Right cardiac atrium (tissue), 5 donors: ENCODE results near the gene DLST. TPM values are rescaled to one million over a fixed set of nuclear protein-coding genes. Genes with fewer than 3 reads are reported as not detected.

Source experiments
- ATAC-seq, 2 donors: fragments of 200-7000 bp; cut with Tn5 transposase; one replicate each; pipeline versions ENCODE4 v1.8.0 to v1.9.1; 2020; ENCODE audit warnings: moderate library complexity in 2 of 2, mild to moderate bottlenecking in 1 of 2
- DNase-seq, 3 donors: peaks; one replicate each; pipeline ENCODE4 v3.0.0-alpha.2; 2020
- H3K27ac ChIP-seq: one replicate; pipeline ENCODE4 v1.5.1; 2013; ENCODE audit warnings: mild to moderate bottlenecking, low read length, control low read depth, moderate library complexity
- H3K27me3 ChIP-seq: one replicate; pipeline ENCODE4 v1.6.1; 2013; ENCODE audit not compliant: control insufficient read depth, insufficient read depth
- H3K4me1 ChIP-seq: one replicate; pipeline ENCODE4 v1.6.1; 2013; ENCODE audit warnings: low read length; ENCODE audit not compliant: control insufficient read depth, insufficient read depth
- H3K4me3 ChIP-seq: one replicate; pipeline ENCODE4 v1.5.1; 2013; ENCODE audit warnings: low read length, control low read depth
- H3K9me3 ChIP-seq: one replicate; pipeline ENCODE4 v1.6.1; 2013; ENCODE audit warnings: low read length; ENCODE audit not compliant: control insufficient read depth
- WGBS: extraction: QIAGEN DNeasy Blood & Tissue Kit; methylation state at CpG from one replicate; pipeline ENCODE4 v1.1.7; 2013; 5-methylcytosine and 5-hydroxymethylcytosine counted together
- intact Hi-C, 4 donors: fragments of 100-400 bp; cut with DNase I; formaldehyde crosslinking; loops; one replicate each; pipeline versions ENCODE4 v1.11.0 to v1.14.0; 2022 to 2023
- polyA plus RNA-seq: library from polyadenylated mRNA; stranded (reverse); fragments of 200-250 nt; gene quantifications from one replicate; pipeline ENCODE4 v1.2.3, GENCODE V29; 2013
- total RNA-seq, 4 donors: library from RNA; stranded (reverse); fragmentation: NEBNext Ultra II Directional; extraction: Animal tissue kit (Norgen Biotek cat#: 25700); gene quantifications; one replicate each; pipeline ENCODE4 v1.2.1, GENCODE V29; 2021
- donor health status: healthy with polysubstance abuse.
- donor health status: DM: no; HTN: yes; CAD: no.
- donor health status: DM: no; HTN: no; CAD: no.
- donor health status: DM: no; HTN: yes; CAD: no; lungs with severe emphysema.
- donor health status: DM: yes; HTN: yes; CAD: no.

DLST gene
- total and polyA plus RNA-seq, 5 donors: 87.6 to 148 (median 142) TPM

DNA sequence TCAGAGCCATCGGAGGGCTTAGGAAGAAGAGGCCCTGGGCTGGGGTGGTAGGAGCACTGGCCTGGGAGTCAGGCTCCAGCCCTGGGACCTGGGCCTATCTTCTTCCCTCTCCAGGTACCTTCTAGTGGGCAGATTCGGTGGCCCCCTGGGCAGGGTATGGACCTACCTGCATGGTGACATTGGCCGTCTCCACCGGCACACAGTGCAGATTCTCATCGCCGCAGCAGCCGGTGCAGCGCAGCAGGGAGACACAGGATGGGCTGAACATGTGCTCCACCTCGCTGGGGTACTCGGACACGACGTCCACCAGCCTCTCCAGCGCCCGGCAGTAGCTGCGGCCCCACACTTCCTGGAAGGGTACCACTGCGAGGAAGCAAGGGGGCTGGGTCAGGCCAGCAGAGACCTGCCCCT is 67.5 kb downstream of the DLST start:
- Histone ChIP-seq H3K4me3 (no peak overlapping the region), H3K27me3 (no peaks in the 10 kb centered on the region), H3K4me1 (no peaks in the 10 kb centered on the region), H3K27ac (no peak overlapping the region), H3K9me3 (no peaks in the 10 kb centered on the region)
- intact Hi-C loops: loop anchor here in 2 of 4 donors (5.0 to 10.0 kb wide), 3 partner anchors 56 to 138 kb away; partner anchors contain the start of gene EIF2B2 (in 1 of the 2)
- ATAC-seq (no peak), DNase-seq (no peak)
- 93% methylated on average over 16 of the region's 16 CpGs for WGBS

DNA sequence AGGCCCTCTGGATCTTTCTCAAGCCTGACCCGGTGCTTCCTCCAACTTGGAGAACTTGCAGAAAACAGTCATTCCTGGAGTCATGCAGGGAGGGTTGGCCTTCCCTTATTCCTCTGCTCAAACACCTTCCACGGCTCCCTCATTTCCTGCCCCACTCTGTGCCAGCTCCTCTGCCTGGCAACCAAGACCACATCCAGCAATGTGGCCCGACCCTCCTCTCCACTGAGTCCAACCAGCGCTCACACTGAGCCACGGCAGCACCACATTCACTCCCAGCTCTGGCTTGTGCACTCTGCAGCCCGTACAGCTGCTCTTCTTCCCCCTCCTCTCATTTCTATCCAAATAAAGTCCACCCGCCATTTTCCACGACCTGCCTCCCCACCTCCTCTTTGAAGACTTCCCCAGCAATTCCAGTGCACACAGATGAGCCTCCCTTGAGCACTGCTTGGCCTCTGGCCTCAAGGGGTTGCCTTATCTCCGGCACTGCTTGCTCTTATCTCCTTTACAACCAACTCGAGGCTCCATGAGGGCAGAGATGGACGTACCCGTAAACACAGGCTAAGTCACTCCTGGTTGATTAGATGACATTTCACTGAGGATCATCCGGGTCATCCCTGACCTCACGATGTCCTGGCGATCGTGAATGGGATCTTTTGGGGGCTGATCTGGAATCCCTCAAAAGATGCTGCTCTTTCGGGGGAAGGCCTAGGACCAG is 68.3 kb downstream of the DLST start:
- no peaks in the 10 kb centered on the region for H3K4me1 ChIP-seq
- 79% methylated on average over 17 of the region's 17 CpGs for WGBS
- H3K9me3 ChIP-seq: no peaks in the 10 kb centered on the region
- no peaks in the 10 kb centered on the region for H3K27me3 ChIP-seq
- intact Hi-C loops: loop anchor here in 2 of 4 donors (5.0 to 10.0 kb wide), 3 partner anchors 55 to 137 kb away; partner anchors contain the start of gene EIF2B2 (in 1 of the 2)
- no peak overlapping the region for H3K4me3 ChIP-seq
- DNase-seq: no peak
- no peak for ATAC-seq
- no peak overlapping the region for H3K27ac ChIP-seq

GRCh38 chr14:74950795-74951442 is 69.2 kb downstream of the DLST start:
- WGBS: 74% methylated on average over 9 of the region's 9 CpGs
- Histone ChIP-seq H3K27ac (no peak overlapping the region), H3K9me3 (no peaks in the 10 kb centered on the region), H3K4me3 (no peak overlapping the region), H3K27me3 (no peaks in the 10 kb centered on the region), H3K4me1 (no peaks in the 10 kb centered on the region)
- ATAC-seq: no peak
- no peak for DNase-seq
- intact Hi-C loops: no loop called here

GRCh38 chr14:74951443-74952179 is 69.9 kb downstream of the DLST start:
- Histone ChIP-seq H3K27ac (no peak overlapping the region), H3K4me3 (no peak overlapping the region), H3K27me3 (no peaks in the 10 kb centered on the region), H3K4me1 (no peaks in the 10 kb centered on the region), H3K9me3 (no peaks in the 10 kb centered on the region)
- DNase-seq (no peak), ATAC-seq (no peak)
- WGBS: 63% methylated on average over 15 of the region's 15 CpGs
- intact Hi-C loops: no loop called here

DNA sequence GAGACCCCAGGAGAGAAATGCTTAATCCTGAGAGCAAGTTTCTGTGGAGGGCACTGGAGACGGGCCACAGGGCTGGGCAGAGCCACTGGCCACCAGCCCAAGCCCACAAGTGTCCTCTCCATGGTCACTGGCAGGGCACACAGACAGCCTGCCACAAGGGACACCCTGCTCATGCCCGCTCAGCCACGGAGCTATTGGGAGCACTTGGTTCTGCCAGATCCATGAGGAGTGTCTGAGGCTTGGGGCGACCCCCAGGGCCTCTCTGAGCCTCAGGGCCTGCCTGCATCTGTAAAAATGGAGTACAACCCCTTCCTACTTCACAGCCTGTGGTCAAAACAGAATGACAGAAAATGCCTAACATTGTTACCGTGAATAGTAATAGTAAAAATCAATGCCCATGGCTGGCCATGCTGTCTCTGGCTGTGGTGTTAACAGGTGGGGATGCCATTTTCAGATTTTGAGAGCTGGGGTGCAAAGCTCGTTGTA is 70.5 kb downstream of the DLST start:
- intact Hi-C loops: no loop called here
- Histone ChIP-seq H3K4me1 (no peaks in the 10 kb centered on the region), H3K4me3 (no peak overlapping the region), H3K27ac (no peak overlapping the region), H3K27me3 (no peaks in the 10 kb centered on the region), H3K9me3 (no peaks in the 10 kb centered on the region)
- 78% methylated on average over 6 of the region's 6 CpGs for WGBS
- DNase-seq: no peak
- no peak for ATAC-seq

DNA sequence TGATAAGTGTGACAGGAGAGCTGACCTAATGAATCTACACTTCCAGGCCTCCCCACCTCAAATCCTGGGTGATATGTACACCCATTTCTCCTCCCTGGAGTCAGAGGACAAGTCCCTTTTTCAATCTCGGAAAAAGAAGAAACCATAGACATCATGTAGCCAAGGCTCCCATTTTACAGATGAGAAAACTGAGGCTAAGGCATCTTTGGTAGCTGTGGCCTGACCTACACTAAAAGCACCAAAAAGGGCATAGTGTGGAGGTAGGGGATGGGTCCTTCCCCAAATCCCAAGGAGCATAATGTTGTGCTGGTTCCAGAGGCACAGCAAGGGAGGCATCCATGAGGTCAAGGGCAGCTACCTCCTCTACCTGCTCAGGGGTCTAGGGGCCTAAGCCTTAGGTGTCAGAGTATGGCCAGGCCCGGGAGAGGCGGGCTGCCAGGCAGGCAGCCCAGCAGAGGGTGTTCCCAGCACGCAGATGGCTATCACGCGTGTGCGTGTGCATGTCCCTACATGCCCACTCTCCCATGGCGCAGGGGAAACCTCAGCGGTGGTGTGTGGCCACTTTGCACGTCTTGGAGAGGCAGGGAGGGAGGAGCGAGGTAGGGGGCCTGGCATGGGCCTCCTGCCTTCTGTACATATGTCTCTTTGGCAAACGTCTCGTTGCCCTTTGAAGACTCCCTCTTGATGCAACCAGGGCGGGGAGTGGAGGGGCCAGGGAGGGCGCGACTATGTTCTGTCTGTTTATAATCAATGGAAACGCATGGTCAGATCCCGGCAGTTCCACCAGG is 71.2 kb downstream of the DLST start:
- DNase-seq: no peak
- no peak for ATAC-seq
- H3K27ac ChIP-seq: no peak overlapping the region
- intact Hi-C loops: no loop called here
- 87% methylated on average over 18 of the region's 18 CpGs for WGBS
- H3K4me1 ChIP-seq: no peaks in the 10 kb centered on the region
- H3K27me3 ChIP-seq: no peaks in the 10 kb centered on the region
- no peak overlapping the region for H3K4me3 ChIP-seq
- no peaks in the 10 kb centered on the region for H3K9me3 ChIP-seq

Other genes starting within 250 kb of the DLST start
- gene AREL1, start 168.8 kb upstream of the DLST start, total RNA-seq: 10 to 100 TPM; 22.2 to 25.4 (median 23.3) TPM
- gene AREL1, start 168.8 kb upstream of the DLST start, polyA plus RNA-seq: 8.2 TPM
- 10 to 100 TPM; 29.3 to 38.8 (median 38.1) TPM for gene FCF1, start 168.8 kb upstream of the DLST start, total RNA-seq
- 13.7 TPM for gene FCF1, start 168.8 kb upstream of the DLST start, polyA plus RNA-seq
- 10 to 100 TPM; 31.4 to 36.3 (median 34.4) TPM for gene YLPM1, start 118.6 kb upstream of the DLST start, total RNA-seq
- gene YLPM1, start 118.6 kb upstream of the DLST start, polyA plus RNA-seq: 15.5 TPM
- gene PROX2, start 5.8 kb upstream of the DLST start, total RNA-seq: not detected
- gene PROX2, start 5.8 kb upstream of the DLST start, polyA plus RNA-seq: not detected
- 10 to 100 TPM; 13.9 to 20.7 (median 17.3) TPM for gene RPS6KL1, start 41.3 kb downstream of the DLST start, total RNA-seq
- 10.5 TPM for gene RPS6KL1, start 41.3 kb downstream of the DLST start, polyA plus RNA-seq
- 1 to 10 TPM; 2.9 to 5.9 (median 4.1) TPM for gene PGF, start 73.7 kb downstream of the DLST start, total RNA-seq
- gene PGF, start 73.7 kb downstream of the DLST start, polyA plus RNA-seq: 4.3 TPM
- gene EIF2B2, start 121.0 kb downstream of the DLST start, total RNA-seq: 10 to 100 TPM; 29.4 to 39.9 (median 35.9) TPM
- gene EIF2B2, start 121.0 kb downstream of the DLST start, polyA plus RNA-seq: 25.9 TPM
- gene MLH3, start 169.6 kb downstream of the DLST start, total RNA-seq: 10 to 100 TPM; 23.2 to 27.7 (median 25.1) TPM
- gene MLH3, start 169.6 kb downstream of the DLST start, polyA plus RNA-seq: 12.5 TPM
- 10 to 100 TPM; 10.2 to 14.2 (median 11.5) TPM for gene ACYP1, start 182.1 kb downstream of the DLST start, total RNA-seq
- 24.0 TPM for gene ACYP1, start 182.1 kb downstream of the DLST start, polyA plus RNA-seq
- 10 to 100 TPM in 1 of 4 donors, 1 to 10 TPM in 3; 6.9 to 10.8 (median 9.1) TPM for gene ZC2HC1C, start 187.7 kb downstream of the DLST start, total RNA-seq
- 8.4 TPM for gene ZC2HC1C, start 187.7 kb downstream of the DLST start, polyA plus RNA-seq
- 100 to 1,000 TPM; 112 to 129 (median 123) TPM for gene NEK9, start 245.1 kb downstream of the DLST start, total RNA-seq
- gene NEK9, start 245.1 kb downstream of the DLST start, polyA plus RNA-seq: 48.5 TPM